Calu3 (cell line): ENCODE results near the gene ITGA11. TPM values are rescaled to one million over a fixed set of nuclear protein-coding genes. Genes with fewer than 3 reads are reported as not detected.

ENCODE experiments used
- BruUV-seq: library from RNA; stranded (reverse); fragments of 400-500 nt; replicated peaks from 2 replicates; lab custom pipeline; 2021; lab: Mats Ljungman, UMichigan
- CTCF ChIA-PET: fragments of 300-600 bp; sonication (Branson Sonifier 250); formaldehyde crosslinking; loops from one replicate; lab custom pipeline; 2022; ENCODE audit warnings: antibody characterized with exemption; lab: Charles Lee
- DNase-seq: peaks from one replicate; pipeline ENCODE4 v3.0.0; 2022
- H3K27ac Mint-ChIP-seq: one replicate; pipeline ENCODE4 v1.8.0; 2022; ENCODE audit warnings: mixed read lengths; ENCODE audit not compliant: unreplicated experiment
- H3K27me3 Mint-ChIP-seq: one replicate; pipeline ENCODE4 v1.8.0; 2022; ENCODE audit warnings: mixed read lengths; ENCODE audit not compliant: unreplicated experiment
- H3K36me3 Mint-ChIP-seq: one replicate; pipeline ENCODE4 v1.8.0; 2022; ENCODE audit warnings: mild to moderate bottlenecking, moderate library complexity, mixed read lengths; ENCODE audit not compliant: insufficient read depth, unreplicated experiment
- H3K4me1 Mint-ChIP-seq: one replicate; pipeline ENCODE4 v1.8.0; 2022; ENCODE audit warnings: mild to moderate bottlenecking, low read depth, mixed read lengths; ENCODE audit not compliant: unreplicated experiment
- H3K4me3 Mint-ChIP-seq: one replicate; pipeline ENCODE4 v1.8.0; 2022; ENCODE audit warnings: mild to moderate bottlenecking, low read depth, moderate library complexity, mixed read lengths; ENCODE audit not compliant: unreplicated experiment
- H3K9me3 Mint-ChIP-seq: one replicate; pipeline ENCODE4 v1.8.0; 2022; ENCODE audit warnings: low read depth, mixed read lengths; ENCODE audit not compliant: unreplicated experiment
- intact Hi-C: fragments of 100-400 bp; cut with micrococcal nuclease; formaldehyde crosslinking; loops from one replicate; pipeline ENCODE4 v1.10.0; 2022; ENCODE audit not compliant: unreplicated experiment
- total RNA-seq: library from RNA; stranded (reverse); gene quantifications from 2 replicates; pipeline ENCODE4 v1.2.3, GENCODE V29; 2022
- TF ChIP-seq, protein P1 (sequence below): fragments of 200-600 bp; IDR thresholded peaks from one replicate; pipeline ENCODE4 v1.8.0; 2022; ENCODE audit warnings: antibody characterized with exemption; ENCODE audit not compliant: unreplicated experiment

ITGA11 gene
- total RNA-seq, 1 experiment from 2014 or later, result not detected

DNA sequence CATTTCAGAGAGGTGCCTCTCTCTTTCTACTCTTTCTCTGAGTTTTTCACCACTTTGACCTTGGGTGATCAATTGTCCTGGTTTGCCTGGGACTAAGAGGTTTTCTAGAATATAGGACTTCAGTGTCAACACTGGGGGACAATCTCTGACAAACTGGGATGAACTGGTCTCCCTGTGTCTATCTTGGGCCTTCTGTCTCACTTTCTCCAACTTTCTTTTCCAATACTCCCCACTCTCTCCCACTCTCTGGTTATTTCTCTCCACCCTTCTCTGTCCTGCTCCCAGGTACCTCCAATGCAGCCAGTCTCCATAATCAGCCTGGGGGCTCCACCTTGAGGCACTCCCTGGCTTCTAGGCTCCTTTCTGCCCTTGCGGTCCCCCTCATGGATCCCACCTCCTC, 4.7 kb upstream of the ITGA11 start:
- peaks cover 100% of the 10 kb centered on the region for H3K27me3 Mint-ChIP-seq
- H3K4me3 Mint-ChIP-seq, result no peak overlapping the region
- BruUV-seq, result no TSS peak
- intact Hi-C loops, result no loop called here
- H3K27ac Mint-ChIP-seq, result no peak overlapping the region
- H3K9me3 Mint-ChIP-seq, result no peaks in the 10 kb centered on the region
- CTCF ChIA-PET, result interaction anchor here (0.6 kb wide), 1 partner anchor 152 kb away, joined by 3 read pairs; no protein-coding TSS in a partner anchor
- DNase-seq, result no peak
- TF ChIP-seq, protein P1, sequence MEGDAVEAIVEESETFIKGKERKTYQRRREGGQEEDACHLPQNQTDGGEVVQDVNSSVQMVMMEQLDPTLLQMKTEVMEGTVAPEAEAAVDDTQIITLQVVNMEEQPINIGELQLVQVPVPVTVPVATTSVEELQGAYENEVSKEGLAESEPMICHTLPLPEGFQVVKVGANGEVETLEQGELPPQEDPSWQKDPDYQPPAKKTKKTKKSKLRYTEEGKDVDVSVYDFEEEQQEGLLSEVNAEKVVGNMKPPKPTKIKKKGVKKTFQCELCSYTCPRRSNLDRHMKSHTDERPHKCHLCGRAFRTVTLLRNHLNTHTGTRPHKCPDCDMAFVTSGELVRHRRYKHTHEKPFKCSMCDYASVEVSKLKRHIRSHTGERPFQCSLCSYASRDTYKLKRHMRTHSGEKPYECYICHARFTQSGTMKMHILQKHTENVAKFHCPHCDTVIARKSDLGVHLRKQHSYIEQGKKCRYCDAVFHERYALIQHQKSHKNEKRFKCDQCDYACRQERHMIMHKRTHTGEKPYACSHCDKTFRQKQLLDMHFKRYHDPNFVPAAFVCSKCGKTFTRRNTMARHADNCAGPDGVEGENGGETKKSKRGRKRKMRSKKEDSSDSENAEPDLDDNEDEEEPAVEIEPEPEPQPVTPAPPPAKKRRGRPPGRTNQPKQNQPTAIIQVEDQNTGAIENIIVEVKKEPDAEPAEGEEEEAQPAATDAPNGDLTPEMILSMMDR, result no peak
- peaks cover 6% of the 10 kb centered on the region for H3K4me1 Mint-ChIP-seq
- H3K36me3 Mint-ChIP-seq, result no peaks in the 10 kb centered on the region

DNA sequence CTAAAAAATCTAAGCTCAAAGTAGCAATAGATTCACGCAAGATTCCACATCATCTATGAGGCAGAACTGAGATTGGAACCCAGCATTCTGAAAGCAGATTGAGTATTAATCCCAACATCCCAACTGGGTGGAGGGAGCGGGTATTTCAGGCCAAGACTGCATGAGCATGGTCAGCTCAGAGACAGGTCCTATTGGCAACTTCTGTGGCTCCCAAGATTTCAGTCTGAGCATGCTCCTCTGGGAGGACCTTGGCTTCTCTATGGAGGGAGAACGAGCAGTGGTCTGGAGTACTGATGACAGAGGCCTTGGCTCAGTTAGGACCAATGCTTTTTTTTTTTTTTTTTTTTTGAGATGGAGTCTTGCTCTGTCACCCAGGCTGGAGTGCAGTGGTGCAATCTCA, 4.0 kb upstream of the ITGA11 start:
- TF ChIP-seq, protein P1, result no peak
- H3K4me1 Mint-ChIP-seq, result peaks cover 6% of the 10 kb centered on the region
- CTCF ChIA-PET, result interaction anchor here (0.7 kb wide), 1 partner anchor 96 kb away, joined by 6 read pairs; no protein-coding TSS in a partner anchor
- H3K36me3 Mint-ChIP-seq, result no peaks in the 10 kb centered on the region
- H3K27ac Mint-ChIP-seq, result no peak overlapping the region
- H3K27me3 Mint-ChIP-seq, result peaks cover 97% of the 10 kb centered on the region
- no peak overlapping the region for H3K4me3 Mint-ChIP-seq
- no peak for DNase-seq
- no peaks in the 10 kb centered on the region for H3K9me3 Mint-ChIP-seq
- intact Hi-C loops, result no loop called here
- no TSS peak for BruUV-seq

DNA sequence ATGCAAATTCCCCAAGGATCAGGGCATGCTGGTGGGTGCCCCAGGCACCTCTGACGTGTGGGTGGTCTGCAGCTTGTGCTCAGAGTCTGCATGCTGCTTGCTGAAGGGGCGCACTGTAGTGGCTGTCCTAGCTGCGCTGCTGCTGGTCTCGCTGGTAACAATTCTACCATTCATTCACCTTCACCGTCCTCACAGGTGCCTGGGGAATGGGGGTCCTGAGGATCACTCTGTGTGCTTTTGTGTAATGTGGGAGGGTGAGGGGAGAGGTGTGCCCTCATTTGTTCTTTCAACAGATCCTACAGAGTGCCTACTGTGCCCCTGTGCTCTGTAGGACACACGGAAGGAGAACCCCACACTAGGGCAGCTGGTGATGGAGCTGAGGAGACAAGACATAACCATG, 2.1 kb upstream of the ITGA11 start:
- Mint-ChIP-seq H3K36me3 (no peaks in the 10 kb centered on the region), H3K27me3 (peaks cover 97% of the 10 kb centered on the region), H3K9me3 (no peaks in the 10 kb centered on the region), H3K27ac (no peak overlapping the region), H3K4me3 (no peak overlapping the region), H3K4me1 (peaks cover 6% of the 10 kb centered on the region)
- intact Hi-C loops, result no loop called here
- no peak for DNase-seq
- TF ChIP-seq, protein P1, result no peak
- BruUV-seq, result no TSS peak
- CTCF ChIA-PET, result no interaction called here

DNA sequence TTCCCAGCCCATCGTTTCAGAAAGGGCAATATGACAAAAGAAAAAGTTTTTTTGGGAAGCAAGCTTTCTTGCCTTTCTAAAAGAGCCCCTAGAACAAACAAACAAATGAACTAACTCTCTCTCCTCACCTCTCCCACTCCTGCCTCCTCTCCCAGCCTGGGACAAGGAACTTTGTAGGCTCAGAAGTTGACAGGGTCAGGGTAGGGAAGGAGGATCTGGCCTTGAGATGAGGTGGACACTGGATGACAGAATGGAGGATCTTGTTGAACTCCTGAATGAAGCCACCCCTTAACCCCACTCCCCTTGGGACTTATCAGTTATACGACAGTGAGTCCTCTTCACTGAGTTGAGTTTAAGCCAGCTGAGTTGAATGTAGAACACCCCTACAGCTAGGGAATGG, 1.6 kb upstream of the ITGA11 start:
- Mint-ChIP-seq H3K27ac (no peak overlapping the region), H3K4me3 (no peak overlapping the region), H3K36me3 (no peaks in the 10 kb centered on the region), H3K4me1 (peaks cover 6% of the 10 kb centered on the region), H3K27me3 (peaks cover 97% of the 10 kb centered on the region), H3K9me3 (no peaks in the 10 kb centered on the region)
- BruUV-seq, result no TSS peak
- TF ChIP-seq, protein P1, result no peak
- DNase-seq, result no peak
- CTCF ChIA-PET, result no interaction called here
- intact Hi-C loops, result no loop called here
